Panc1 (cell line): ENCODE data around the gene COLEC11. TPM values are rescaled to one million over a fixed set of nuclear protein-coding genes. Genes with fewer than 3 reads are reported as not detected.

Source experiments
- ATAC-seq: fragments of 200-7000 bp; cut with Tn5 transposase; 2 replicates; pipeline ENCODE4 v1.9.1; 2020; ENCODE audit warnings: mild to moderate bottlenecking, moderate library complexity
- BruUV-seq: library from RNA; stranded (reverse); fragments of 400-500 nt; replicated peaks from 2 replicates; lab custom pipeline; 2021; lab: Mats Ljungman, UMichigan
- CTCF ChIA-PET: fragments of 300-600 bp; sonication (Branson Sonifier 250); formaldehyde crosslinking; loops from one replicate; lab custom pipeline; 2022; ENCODE audit warnings: antibody characterized with exemption; lab: Charles Lee
- POLR2A ChIA-PET: fragments of 300-600 bp; sonication (Branson Sonifier 250); formaldehyde crosslinking; loops from one replicate; lab custom pipeline; 2022; ENCODE audit warnings: antibody characterized with exemption; lab: Charles Lee
- DNase-seq: peaks from one replicate; pipeline ENCODE4 v3.0.0-alpha.2; 2010; ENCODE audit warnings: low read depth, low spot score
- H3K27ac ChIP-seq: 2 replicates; pipeline ENCODE4 v1.5.1; 2011; ENCODE audit warnings: mild to moderate bottlenecking, low read length, inconsistent platforms
- H3K27me3 ChIP-seq: fragments of 200-500 bp; sonication (Bioruptor generic); 2 replicates; pipeline ENCODE4 v1.6.0; 2014; ENCODE audit warnings: low read length, inconsistent platforms; ENCODE audit not compliant: control insufficient read depth, insufficient read depth
- H3K36me3 ChIP-seq: fragments of 200-500 bp; sonication (Bioruptor generic); 2 replicates; pipeline ENCODE4 v1.5.1; 2014; ENCODE audit warnings: inconsistent platforms, mild to moderate bottlenecking, low read length, moderate library complexity; ENCODE audit not compliant: control insufficient read depth, insufficient read depth
- H3K4me1 ChIP-seq: 2 replicates; pipeline ENCODE4 v1.5.1; 2011; ENCODE audit warnings: inconsistent platforms, mild to moderate bottlenecking, low read length, moderate library complexity; ENCODE audit not compliant: control insufficient read depth, insufficient read depth
- H3K4me3 ChIP-seq, 2 experiments: 2 replicates each; pipeline ENCODE4 v1.5.1; 2011 to 2012; ENCODE audit warnings: low read depth in 2 of 2, low read length in 2 of 2, mild to moderate bottlenecking in 2 of 2, inconsistent platforms in 1 of 2, moderate library complexity in 1 of 2
- H3K9me3 ChIP-seq: fragments of 200-500 bp; sonication (Bioruptor generic); 2 replicates; pipeline ENCODE4 v1.5.1; 2014; ENCODE audit warnings: low read depth, mild to moderate bottlenecking, inconsistent platforms, low read length, moderate library complexity; ENCODE audit not compliant: control insufficient read depth, insufficient read depth
- CTCF ChIP-seq: fragments of 450-650 bp; IDR thresholded peaks from 2 replicates; pipeline ENCODE4 v1.5.1; 2017; ENCODE audit warnings: mild to moderate bottlenecking
- POLR2AphosphoS5 ChIP-seq: IDR thresholded peaks from 2 replicates; pipeline ENCODE4 v1.6.1; 2012; ENCODE audit warnings: mild to moderate bottlenecking, low read depth, low read length, moderate library complexity
- REST ChIP-seq, 2 experiments: IDR thresholded peaks; 2 replicates each; pipeline ENCODE4 v1.6.1; 2011 to 2012; ENCODE audit warnings: low read depth in 2 of 2, control low read depth in 1 of 2, low read length in 1 of 2, mild to moderate bottlenecking in 1 of 2, moderate library complexity in 1 of 2; ENCODE audit not compliant: insufficient read depth in 1 of 2
- SIN3A ChIP-seq: IDR thresholded peaks from 2 replicates; pipeline ENCODE4 v1.6.1; 2012; ENCODE audit warnings: low read depth, mild to moderate bottlenecking, low read length, moderate library complexity, borderline replicate concordance; ENCODE audit not compliant: insufficient read depth
- TCF7L2 ChIP-seq: IDR thresholded peaks from 2 replicates; pipeline ENCODE4 v1.6.1; 2011; ENCODE audit warnings: mild to moderate bottlenecking, low read depth, low read length, inconsistent platforms
- in situ Hi-C: cut with HindIII; loops from 2 replicates; pipeline ENCODE4 v1.10.0; 2016; ENCODE audit warnings: low sequenced_read_pairs, low pct_unique_long_range_greater_than_20kb
- intact Hi-C: fragments of 100-400 bp; cut with micrococcal nuclease; formaldehyde crosslinking; loops from one replicate; pipeline ENCODE4 v1.10.0; 2022; ENCODE audit not compliant: unreplicated experiment
- total RNA-seq: library from RNA; stranded (reverse); gene quantifications from one replicate; pipeline ENCODE4 v1.2.1, GENCODE V29; 2021; ENCODE audit not compliant: unreplicated experiment

Gene COLEC11
- total RNA-seq, 1 experiment from 2014 or later = 0.31 TPM

GRCh38 chr2:3626812-3627499 lies 32.0 kb downstream of the COLEC11 start:
- no peak overlapping the region for H3K4me3 ChIP-seq
- DNase-seq (no peak), ATAC-seq (0 out of 2 replicates have a peak, but pooled peaks have one; percentile 62)
- TF ChIP-seq REST (IDR thresholded peaks at IDR 0.05; ENCODE audit: insufficient read depth in 1 of 2, low read depth in 2 of 2, low read length in 1 of 2) = no peak
- no peak for TF ChIP-seq POLR2AphosphoS5
- no peak for TF ChIP-seq TCF7L2
- TF ChIP-seq CTCF = no peak; the same call in 1 of the 2 replicates
- no peak for TF ChIP-seq SIN3A
- H3K27ac ChIP-seq = no peak overlapping the region
- no peaks in the 10 kb centered on the region for H3K4me1 ChIP-seq
- no peaks in the 10 kb centered on the region for H3K36me3 ChIP-seq
- no peaks in the 10 kb centered on the region for H3K27me3 ChIP-seq
- in situ Hi-C loops = no loop called here
- POLR2A ChIA-PET = no interaction called here
- BruUV-seq = no TSS peak
- H3K9me3 ChIP-seq = no peaks in the 10 kb centered on the region
- CTCF ChIA-PET = no interaction called here
- intact Hi-C loops = no loop called here

- no peak for TF ChIP-seq TCF7L2
- TF ChIP-seq REST (IDR thresholded peaks at IDR 0.05; ENCODE audit: insufficient read depth in 1 of 2, low read depth in 2 of 2, low read length in 1 of 2) = no peak
- no peak for TF ChIP-seq SIN3A
- TF ChIP-seq POLR2AphosphoS5 = no peak
- no peak for TF ChIP-seq CTCF
- no peak overlapping the region for H3K27ac ChIP-seq
- intact Hi-C loops (no loop called here), in situ Hi-C loops (no loop called here)
- BruUV-seq = no TSS peak
- H3K4me3 ChIP-seq = no peak overlapping the region
- H3K9me3 ChIP-seq = no peaks in the 10 kb centered on the region
- H3K36me3 ChIP-seq = no peaks in the 10 kb centered on the region
- ChIA-PET CTCF (no interaction called here), POLR2A (no interaction called here)
- no peaks in the 10 kb centered on the region for H3K27me3 ChIP-seq
- DNase-seq (no peak), ATAC-seq (no peak)
- H3K4me1 ChIP-seq = no peaks in the 10 kb centered on the region
Observed at GRCh38 chr2:3627500-3628100, 32.7 kb downstream of the COLEC11 start.
